ENCODE measurements around the gene RNF112.
"Not testable (repeated sequence)": the region's sequence is repeated elsewhere in the genome, so short reads cannot be mapped to it uniquely, and the experiment has no call there.

DNA sequence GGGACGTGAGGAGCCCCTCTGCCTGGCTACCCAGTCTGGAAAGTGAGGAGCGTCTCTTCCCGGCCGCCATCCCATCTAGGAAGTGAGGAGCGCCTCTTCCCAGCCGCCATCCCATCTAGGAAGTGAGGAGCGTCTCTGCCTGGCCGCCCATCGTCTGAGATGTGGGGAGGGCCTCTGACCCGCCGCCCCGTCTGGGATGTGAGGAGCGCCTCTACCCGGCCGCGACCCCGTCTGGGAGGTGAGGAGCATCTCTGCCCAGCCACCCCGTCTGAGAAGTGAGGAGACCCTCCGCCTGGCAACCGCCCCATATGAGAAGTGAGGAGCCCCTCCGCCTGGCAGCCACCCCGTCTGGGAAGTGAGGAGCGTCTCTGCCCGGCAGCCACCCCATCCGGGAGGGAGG lies 30.3 kb downstream of the RNF112 start:
- TF ChIP-seq, protein P1, sequence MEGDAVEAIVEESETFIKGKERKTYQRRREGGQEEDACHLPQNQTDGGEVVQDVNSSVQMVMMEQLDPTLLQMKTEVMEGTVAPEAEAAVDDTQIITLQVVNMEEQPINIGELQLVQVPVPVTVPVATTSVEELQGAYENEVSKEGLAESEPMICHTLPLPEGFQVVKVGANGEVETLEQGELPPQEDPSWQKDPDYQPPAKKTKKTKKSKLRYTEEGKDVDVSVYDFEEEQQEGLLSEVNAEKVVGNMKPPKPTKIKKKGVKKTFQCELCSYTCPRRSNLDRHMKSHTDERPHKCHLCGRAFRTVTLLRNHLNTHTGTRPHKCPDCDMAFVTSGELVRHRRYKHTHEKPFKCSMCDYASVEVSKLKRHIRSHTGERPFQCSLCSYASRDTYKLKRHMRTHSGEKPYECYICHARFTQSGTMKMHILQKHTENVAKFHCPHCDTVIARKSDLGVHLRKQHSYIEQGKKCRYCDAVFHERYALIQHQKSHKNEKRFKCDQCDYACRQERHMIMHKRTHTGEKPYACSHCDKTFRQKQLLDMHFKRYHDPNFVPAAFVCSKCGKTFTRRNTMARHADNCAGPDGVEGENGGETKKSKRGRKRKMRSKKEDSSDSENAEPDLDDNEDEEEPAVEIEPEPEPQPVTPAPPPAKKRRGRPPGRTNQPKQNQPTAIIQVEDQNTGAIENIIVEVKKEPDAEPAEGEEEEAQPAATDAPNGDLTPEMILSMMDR (IDR thresholded peaks at IDR 0.05): not testable (repeated sequence)
- TF ChIP-seq, protein P2, sequence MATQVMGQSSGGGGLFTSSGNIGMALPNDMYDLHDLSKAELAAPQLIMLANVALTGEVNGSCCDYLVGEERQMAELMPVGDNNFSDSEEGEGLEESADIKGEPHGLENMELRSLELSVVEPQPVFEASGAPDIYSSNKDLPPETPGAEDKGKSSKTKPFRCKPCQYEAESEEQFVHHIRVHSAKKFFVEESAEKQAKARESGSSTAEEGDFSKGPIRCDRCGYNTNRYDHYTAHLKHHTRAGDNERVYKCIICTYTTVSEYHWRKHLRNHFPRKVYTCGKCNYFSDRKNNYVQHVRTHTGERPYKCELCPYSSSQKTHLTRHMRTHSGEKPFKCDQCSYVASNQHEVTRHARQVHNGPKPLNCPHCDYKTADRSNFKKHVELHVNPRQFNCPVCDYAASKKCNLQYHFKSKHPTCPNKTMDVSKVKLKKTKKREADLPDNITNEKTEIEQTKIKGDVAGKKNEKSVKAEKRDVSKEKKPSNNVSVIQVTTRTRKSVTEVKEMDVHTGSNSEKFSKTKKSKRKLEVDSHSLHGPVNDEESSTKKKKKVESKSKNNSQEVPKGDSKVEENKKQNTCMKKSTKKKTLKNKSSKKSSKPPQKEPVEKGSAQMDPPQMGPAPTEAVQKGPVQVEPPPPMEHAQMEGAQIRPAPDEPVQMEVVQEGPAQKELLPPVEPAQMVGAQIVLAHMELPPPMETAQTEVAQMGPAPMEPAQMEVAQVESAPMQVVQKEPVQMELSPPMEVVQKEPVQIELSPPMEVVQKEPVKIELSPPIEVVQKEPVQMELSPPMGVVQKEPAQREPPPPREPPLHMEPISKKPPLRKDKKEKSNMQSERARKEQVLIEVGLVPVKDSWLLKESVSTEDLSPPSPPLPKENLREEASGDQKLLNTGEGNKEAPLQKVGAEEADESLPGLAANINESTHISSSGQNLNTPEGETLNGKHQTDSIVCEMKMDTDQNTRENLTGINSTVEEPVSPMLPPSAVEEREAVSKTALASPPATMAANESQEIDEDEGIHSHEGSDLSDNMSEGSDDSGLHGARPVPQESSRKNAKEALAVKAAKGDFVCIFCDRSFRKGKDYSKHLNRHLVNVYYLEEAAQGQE (IDR thresholded peaks at IDR 0.05; ENCODE audit: insufficient read depth in 1 of 2, low read depth in 2 of 2, low read length in 1 of 2): not testable (repeated sequence)
- TF ChIP-seq POLR2AphosphoS5 (IDR thresholded peaks at IDR 0.05; ENCODE audit: low read depth, low read length); SIN3A (IDR thresholded peaks at IDR 0.05; ENCODE audit: borderline replicate concordance, insufficient read depth, low read depth, low read length); TCF7L2 (IDR thresholded peaks at IDR 0.05; ENCODE audit: low read depth, low read length): not testable (repeated sequence)
